ENCODE data around the gene SORCS1. TPM values are rescaled to one million over a fixed set of nuclear protein-coding genes. Genes with fewer than 3 reads are reported as not detected.

Gene SORCS1
- total RNA-seq, 4 donors from 2014 or later = 1.2 to 11.8 (median 6.2) TPM

DNA sequence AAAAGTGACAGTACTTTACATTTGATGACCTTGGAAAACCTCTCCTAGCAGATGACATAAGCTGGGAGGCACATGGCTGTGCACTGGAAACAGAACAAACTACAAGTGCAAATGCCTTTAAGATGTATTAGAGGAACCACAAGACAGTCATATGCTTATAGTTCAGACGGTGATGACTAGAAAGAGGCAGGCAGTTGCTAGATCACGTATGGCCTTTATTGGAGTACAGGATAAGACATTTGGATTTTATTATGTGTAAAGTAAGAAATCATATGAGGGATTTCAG lies 290.0 kb downstream of the SORCS1 start:
- no peaks in the 10 kb centered on the region for H3K9me3 ChIP-seq
- no peak for DNase-seq
- no peak for TF ChIP-seq POLR2A (IDR thresholded peaks at IDR 0.05)
- TF ChIP-seq, protein P1, sequence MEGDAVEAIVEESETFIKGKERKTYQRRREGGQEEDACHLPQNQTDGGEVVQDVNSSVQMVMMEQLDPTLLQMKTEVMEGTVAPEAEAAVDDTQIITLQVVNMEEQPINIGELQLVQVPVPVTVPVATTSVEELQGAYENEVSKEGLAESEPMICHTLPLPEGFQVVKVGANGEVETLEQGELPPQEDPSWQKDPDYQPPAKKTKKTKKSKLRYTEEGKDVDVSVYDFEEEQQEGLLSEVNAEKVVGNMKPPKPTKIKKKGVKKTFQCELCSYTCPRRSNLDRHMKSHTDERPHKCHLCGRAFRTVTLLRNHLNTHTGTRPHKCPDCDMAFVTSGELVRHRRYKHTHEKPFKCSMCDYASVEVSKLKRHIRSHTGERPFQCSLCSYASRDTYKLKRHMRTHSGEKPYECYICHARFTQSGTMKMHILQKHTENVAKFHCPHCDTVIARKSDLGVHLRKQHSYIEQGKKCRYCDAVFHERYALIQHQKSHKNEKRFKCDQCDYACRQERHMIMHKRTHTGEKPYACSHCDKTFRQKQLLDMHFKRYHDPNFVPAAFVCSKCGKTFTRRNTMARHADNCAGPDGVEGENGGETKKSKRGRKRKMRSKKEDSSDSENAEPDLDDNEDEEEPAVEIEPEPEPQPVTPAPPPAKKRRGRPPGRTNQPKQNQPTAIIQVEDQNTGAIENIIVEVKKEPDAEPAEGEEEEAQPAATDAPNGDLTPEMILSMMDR (IDR thresholded peaks at IDR 0.05) = no peak
- H3K4me1 ChIP-seq = no peaks in the 10 kb centered on the region
- 92 to 95% methylated on average over 2 of the region's 2 CpGs for WGBS, 2 donors
- H3K4me3 ChIP-seq (replicated peaks in 1 of 3) = no peak overlapping the region
- H3K27ac ChIP-seq = no peak overlapping the region
- H3K27me3 ChIP-seq = no peaks in the 10 kb centered on the region
- intact Hi-C loops (cut with DNase I) = no loop called here
- no peaks in the 10 kb centered on the region for H3K36me3 ChIP-seq

DNA sequence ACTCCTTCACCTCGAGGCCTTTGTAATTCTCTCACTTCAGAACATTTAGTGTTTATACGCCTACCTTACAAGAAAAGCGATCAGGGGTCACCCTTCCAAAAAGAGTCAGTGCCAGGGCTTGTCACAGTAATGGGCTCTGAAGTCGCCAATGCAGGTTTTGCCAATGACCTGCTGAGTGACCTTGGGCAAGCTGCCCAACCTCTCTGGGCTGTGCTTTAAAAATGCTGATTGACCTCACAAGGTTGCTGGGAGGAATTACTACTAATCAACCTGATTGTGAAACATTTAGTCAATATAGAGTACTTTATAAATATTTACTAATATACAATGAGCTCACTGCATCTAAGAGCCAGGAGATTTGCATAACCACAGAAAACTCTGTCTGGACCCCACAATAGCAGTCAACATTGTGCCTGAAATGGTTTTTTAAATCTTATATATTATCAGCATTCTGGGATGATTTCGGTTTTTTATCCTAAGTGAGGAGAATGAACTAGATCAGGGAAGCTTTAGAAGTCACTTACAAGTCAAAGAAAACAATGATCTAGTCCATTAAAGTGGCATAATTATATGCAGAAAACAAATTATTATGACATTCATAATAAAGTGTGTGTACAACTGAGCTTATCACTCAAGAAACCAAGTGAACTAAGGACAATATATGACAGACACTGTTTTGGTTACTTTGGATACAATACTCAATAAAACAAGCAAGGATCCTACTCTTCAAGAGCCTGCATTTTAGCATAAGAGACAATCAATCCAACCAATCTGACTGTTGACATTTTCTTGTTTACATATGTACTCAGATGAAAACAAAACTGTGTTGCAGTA lies 290.5 kb downstream of the SORCS1 start:
- no peaks in the 10 kb centered on the region for H3K36me3 ChIP-seq
- intact Hi-C loops (cut with DNase I) = no loop called here
- no peaks in the 10 kb centered on the region for H3K4me1 ChIP-seq
- H3K9me3 ChIP-seq = no peaks in the 10 kb centered on the region
- H3K27ac ChIP-seq = no peak overlapping the region
- no peak for DNase-seq
- TF ChIP-seq POLR2A (IDR thresholded peaks at IDR 0.05) = no peak
- TF ChIP-seq, protein P1 (IDR thresholded peaks at IDR 0.05) = no peak
- H3K4me3 ChIP-seq (replicated peaks in 1 of 3) = no peak overlapping the region
- no peaks in the 10 kb centered on the region for H3K27me3 ChIP-seq
- 90 to 92% methylated on average over 5 of the region's 5 CpGs for WGBS, 2 donors

DNA sequence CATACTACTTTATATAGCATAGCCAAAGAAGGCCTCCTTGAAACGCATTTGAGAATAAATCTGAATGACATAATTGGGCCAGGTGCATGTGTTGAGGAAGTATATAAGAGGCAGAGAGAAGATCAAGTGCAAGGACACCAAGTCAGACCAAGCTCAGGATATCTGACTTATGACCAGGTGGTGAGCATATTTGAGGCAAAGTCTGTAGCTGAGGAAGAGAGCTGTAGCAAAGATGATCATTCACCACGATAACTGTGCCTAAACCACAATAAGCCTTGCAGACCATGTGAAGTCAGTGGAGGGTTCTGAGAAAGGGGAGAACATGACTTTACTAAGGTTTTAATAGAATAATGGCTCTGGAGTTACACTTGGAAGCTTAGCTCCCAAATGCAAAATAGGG lies 292.3 kb downstream of the SORCS1 start:
- no peak for TF ChIP-seq POLR2A (IDR thresholded peaks at IDR 0.05)
- TF ChIP-seq, protein P1 (IDR thresholded peaks at IDR 0.05) = no peak
- Histone ChIP-seq H3K36me3 (no peaks in the 10 kb centered on the region), H3K4me3 (replicated peaks in 1 of 3) (no peak overlapping the region), H3K9me3 (no peaks in the 10 kb centered on the region), H3K27me3 (no peaks in the 10 kb centered on the region), H3K4me1 (no peaks in the 10 kb centered on the region), H3K27ac (no peak overlapping the region)
- no peak for DNase-seq
- 88 to 91% methylated on average over 2 of the region's 2 CpGs for WGBS, 2 donors
- intact Hi-C loops (cut with DNase I) = no loop called here

DNA sequence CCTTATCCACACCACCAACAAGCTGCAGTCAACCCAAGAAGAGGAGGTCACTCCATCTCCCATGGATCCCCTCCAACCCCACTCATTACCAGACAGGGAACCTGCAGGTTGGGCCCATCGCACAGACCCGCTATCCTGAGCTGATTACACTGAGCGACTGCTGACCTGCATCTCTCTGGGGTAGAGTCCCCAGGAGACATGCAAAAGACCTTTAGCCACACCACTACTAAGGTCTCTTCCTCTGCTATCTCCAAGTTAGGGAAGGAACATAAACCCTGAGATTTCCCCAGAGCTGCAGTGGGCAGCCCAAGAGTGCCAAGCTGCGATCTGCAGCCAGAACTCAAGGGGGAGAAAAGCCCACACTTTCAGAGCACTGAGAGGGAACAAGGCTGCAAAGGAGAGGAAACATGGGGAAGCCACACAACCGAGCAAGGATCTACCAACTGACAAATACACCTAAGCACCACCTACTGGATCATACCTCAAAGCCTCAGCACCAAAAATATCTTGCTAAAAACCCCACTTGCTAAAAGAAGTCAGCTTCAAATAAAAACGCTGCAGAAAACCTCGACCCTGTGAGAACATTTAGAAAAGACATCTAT lies 298.2 kb downstream of the SORCS1 start:
- intact Hi-C loops (cut with DNase I) = no loop called here
- H3K27ac ChIP-seq = no peak overlapping the region
- H3K9me3 ChIP-seq = no peaks in the 10 kb centered on the region
- 68 to 70% methylated on average over 7 of the region's 7 CpGs for WGBS, 2 donors
- H3K4me3 ChIP-seq (replicated peaks in 1 of 3) = no peak overlapping the region
- H3K4me1 ChIP-seq = no peaks in the 10 kb centered on the region
- TF ChIP-seq POLR2A (IDR thresholded peaks at IDR 0.05) = no peak
- TF ChIP-seq, protein P1 (IDR thresholded peaks at IDR 0.05) = no peak
- no peak for DNase-seq
- H3K27me3 ChIP-seq = no peaks in the 10 kb centered on the region
- H3K36me3 ChIP-seq = no peaks in the 10 kb centered on the region

DNA sequence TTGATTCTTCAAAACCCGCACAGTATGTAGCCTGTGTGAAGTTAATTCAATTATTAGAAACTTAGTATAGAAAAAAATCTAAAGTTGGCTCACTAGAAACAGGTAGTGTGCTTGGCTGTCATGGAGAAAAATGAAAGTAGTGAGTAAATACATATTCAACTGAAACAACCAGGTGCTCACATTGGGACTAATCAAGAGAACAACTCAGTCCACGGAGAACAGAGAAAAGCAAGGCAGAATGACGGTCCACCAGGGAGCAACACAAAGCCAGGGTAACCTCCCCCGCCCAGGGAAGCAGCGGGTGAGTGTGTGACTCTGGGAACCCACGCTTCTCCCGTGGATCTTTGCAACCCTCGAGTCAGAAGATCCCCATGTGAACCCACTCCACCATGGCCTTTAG lies 300.5 kb downstream of the SORCS1 start:
- 74 to 87% methylated on average over 8 of the region's 8 CpGs for WGBS, 2 donors
- Histone ChIP-seq H3K4me3 (replicated peaks in 1 of 3) (no peak overlapping the region), H3K27ac (no peak overlapping the region), H3K27me3 (no peaks in the 10 kb centered on the region), H3K36me3 (no peaks in the 10 kb centered on the region), H3K9me3 (no peaks in the 10 kb centered on the region), H3K4me1 (no peaks in the 10 kb centered on the region)
- DNase-seq = no peak
- intact Hi-C loops (cut with DNase I) = no loop called here
- TF ChIP-seq, protein P1 (IDR thresholded peaks at IDR 0.05) = no peak
- no peak for TF ChIP-seq POLR2A (IDR thresholded peaks at IDR 0.05)

All from thyroid gland (tissue), 4 donors.